ENCODE measurements around the gene TEX36.
A peak's percentile ranks its signal among the peaks of the same experiment; 100 is the strongest.
"Not testable (repeated sequence)": the region's sequence is repeated elsewhere in the genome, so short reads cannot be mapped to it uniquely, and the experiment has no call there.

Gene TEX36

GRCh38 chr10:125683063-125683462 lies at the start of gene TEX36:
TEX36 (minus strand) TSS chr10:125683163; CDS start chr10:125682989, 174 bp downstream.
- no peak for DNase-seq (ENCODE audit: low read depth)

GRCh38 chr10:125727436-125727835 lies 44.5 kb upstream of the TEX36 start:
- no peak for DNase-seq (ENCODE audit: low read depth)

GRCh38 chr10:125726914-125727313 lies 44.0 kb upstream of the TEX36 start:
- no peak for DNase-seq (ENCODE audit: low read depth)

GRCh38 chr10:125722811-125723210 lies 39.8 kb upstream of the TEX36 start:
- no peak for DNase-seq (ENCODE audit: low read depth)

- DNase-seq (ENCODE audit: low read depth): no peak
These were observed 38.1 kb upstream of the TEX36 start for GRCh38 chr10:125721035-125721434.

GRCh38 chr10:125720002-125720382 lies 37.0 kb upstream of the TEX36 start:
- DNase-seq (ENCODE audit: low read depth): no peak

- DNase-seq (ENCODE audit: low read depth): peak; percentile 93
These were observed 36.4 kb upstream of the TEX36 start, which contains the start of gene EDRF1 for GRCh38 chr10:125719173-125720001. EDRF1 (plus strand) TSS chr10:125719709; CDS start chr10:125719808, 99 bp downstream.

- DNase-seq (ENCODE audit: low read depth): not testable (repeated sequence)
These were observed 31.8 kb upstream of the TEX36 start for GRCh38 chr10:125714728-125715127.

- DNase-seq (ENCODE audit: low read depth): no peak
These were observed 28.3 kb upstream of the TEX36 start for GRCh38 chr10:125711110-125711750.

- no peak for DNase-seq (ENCODE audit: low read depth)
These were observed 26.9 kb upstream of the TEX36 start for GRCh38 chr10:125709553-125710474.

- DNase-seq (ENCODE audit: low read depth): no peak
These were observed 26.1 kb upstream of the TEX36 start for GRCh38 chr10:125708971-125709503.

- no peak for DNase-seq (ENCODE audit: low read depth)
These were observed 24.8 kb upstream of the TEX36 start for GRCh38 chr10:125707541-125708468.

GRCh38 chr10:125700355-125700911 lies 17.5 kb upstream of the TEX36 start:
- no peak for DNase-seq (ENCODE audit: low read depth)

- no peak for DNase-seq (ENCODE audit: low read depth)
These were observed 16.7 kb upstream of the TEX36 start for GRCh38 chr10:125699562-125700143.

- DNase-seq (ENCODE audit: low read depth): no peak
These were observed 15.6 kb upstream of the TEX36 start for GRCh38 chr10:125698481-125698998.

GRCh38 chr10:125696884-125697283 lies 13.9 kb upstream of the TEX36 start:
- DNase-seq (ENCODE audit: low read depth): not testable (repeated sequence)

- no peak for DNase-seq (ENCODE audit: low read depth)
These were observed 11.9 kb upstream of the TEX36 start for GRCh38 chr10:125694883-125695282.

GRCh38 chr10:125693524-125693847 lies 10.5 kb upstream of the TEX36 start:
- no peak for DNase-seq (ENCODE audit: low read depth)

- DNase-seq (ENCODE audit: low read depth): no peak
These were observed 9.9 kb upstream of the TEX36 start for GRCh38 chr10:125692601-125693523.

All from stimulated activated CD8-positive, alpha-beta memory T cell treated with anti-CD3 and anti-CD28 coated beads, Interleukin-15, amount 100 ng/mL, for 24 hours (primary cell).